Suprapubic skin (tissue), 4 donors: ENCODE measurements around the gene SMARCA4. TPM values are rescaled to one million over a fixed set of nuclear protein-coding genes. Genes with fewer than 3 reads are reported as not detected.

ENCODE experiments used
- DNase-seq, 2 donors: peaks; one replicate each; pipeline ENCODE4 v3.0.0-alpha.2; 2019; ENCODE audit warnings: low spot score in 2 of 2
- H3K27ac ChIP-seq: fragments of 200-600 bp; sonication (generic); one replicate; pipeline ENCODE4 v1.5.1; 2019
- H3K27me3 ChIP-seq: fragments of 200-600 bp; sonication (generic); one replicate; pipeline ENCODE4 v1.5.1; 2019
- H3K36me3 ChIP-seq: fragments of 200-600 bp; sonication (generic); one replicate; pipeline ENCODE4 v1.5.1; 2019
- H3K4me1 ChIP-seq: fragments of 200-600 bp; sonication (generic); one replicate; pipeline ENCODE4 v1.5.1; 2019
- H3K4me3 ChIP-seq: fragments of 200-600 bp; sonication (generic); one replicate; pipeline ENCODE4 v1.5.1; 2019; ENCODE audit warnings: mild to moderate bottlenecking
- H3K9me3 ChIP-seq: fragments of 200-600 bp; sonication (generic); one replicate; pipeline ENCODE4 v1.5.1; 2019
- EP300 ChIP-seq: sonication (generic); formaldehyde crosslinking; IDR thresholded peaks from one replicate; pipeline ENCODE4 v1.6.1; 2017; ENCODE audit warnings: antibody characterized with exemption
- POLR2A ChIP-seq, 2 donors: fragments of 450-650 bp; IDR thresholded peaks; one replicate each; pipeline ENCODE4 v1.6.1; 2017; ENCODE audit warnings: antibody characterized with exemption in 2 of 2, mild to moderate bottlenecking in 2 of 2, moderate library complexity in 2 of 2
- POLR2AphosphoS5 ChIP-seq, 3 donors: sonication (generic); formaldehyde crosslinking; IDR thresholded peaks; one replicate each; pipeline ENCODE4 v1.6.1; 2017; ENCODE audit warnings: antibody characterized with exemption in 3 of 3
- WGBS: methylation state at CpG from one replicate; pipeline ENCODE4 v1.1.5; 2018; 5-methylcytosine and 5-hydroxymethylcytosine counted together
- total RNA-seq, 4 donors: library from RNA; depleted of rRNA; stranded (reverse); fragments of >200 nt; gene quantifications; one replicate each; pipeline ENCODE4 v1.1.0, GENCODE V29; 2016
- TF ChIP-seq, protein P1 (sequence below), 2 donors: fragments of 200-600 bp in 1 of 2; fragments of 450-650 bp in 1 of 2; sonication (generic) in 1 of 2; IDR thresholded peaks; one replicate each; pipeline ENCODE4 v1.5.1; 2016 to 2019; ENCODE audit warnings: antibody characterized with exemption in 2 of 2, mild to moderate bottlenecking in 1 of 2, moderate library complexity in 1 of 2

The SMARCA4 gene
- total RNA-seq, 4 donors from 2014 or later, result 85.2 to 142 (median 101) TPM

DNA sequence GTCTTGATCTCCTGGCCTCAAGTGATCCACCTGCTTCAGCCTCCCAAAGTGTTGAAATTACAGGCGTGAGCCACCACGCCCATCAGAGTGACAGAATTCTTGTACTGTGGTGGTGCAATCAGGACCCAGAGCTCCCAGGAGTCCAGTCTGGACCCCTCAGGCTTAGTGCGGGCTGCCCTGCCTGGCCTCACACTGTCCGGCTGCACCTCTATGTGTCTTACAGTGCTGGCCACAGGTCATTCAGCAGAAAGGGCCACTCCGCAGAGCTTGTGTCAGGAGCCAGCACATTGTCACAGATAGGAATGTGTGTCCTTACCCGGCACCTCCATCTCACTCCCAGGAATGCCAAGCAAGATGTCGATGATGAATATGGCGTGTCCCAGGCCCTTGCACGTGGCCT is 49.2 kb downstream of the SMARCA4 start:
- H3K9me3 ChIP-seq, result no peaks in the 10 kb centered on the region
- no peaks in the 10 kb centered on the region for H3K27me3 ChIP-seq
- no peak for DNase-seq
- TF ChIP-seq EP300 (no peak), POLR2AphosphoS5 (IDR thresholded peaks at IDR 0.05) (no peak), POLR2A (IDR thresholded peaks at IDR 0.05) (no peak)
- TF ChIP-seq, protein P1, sequence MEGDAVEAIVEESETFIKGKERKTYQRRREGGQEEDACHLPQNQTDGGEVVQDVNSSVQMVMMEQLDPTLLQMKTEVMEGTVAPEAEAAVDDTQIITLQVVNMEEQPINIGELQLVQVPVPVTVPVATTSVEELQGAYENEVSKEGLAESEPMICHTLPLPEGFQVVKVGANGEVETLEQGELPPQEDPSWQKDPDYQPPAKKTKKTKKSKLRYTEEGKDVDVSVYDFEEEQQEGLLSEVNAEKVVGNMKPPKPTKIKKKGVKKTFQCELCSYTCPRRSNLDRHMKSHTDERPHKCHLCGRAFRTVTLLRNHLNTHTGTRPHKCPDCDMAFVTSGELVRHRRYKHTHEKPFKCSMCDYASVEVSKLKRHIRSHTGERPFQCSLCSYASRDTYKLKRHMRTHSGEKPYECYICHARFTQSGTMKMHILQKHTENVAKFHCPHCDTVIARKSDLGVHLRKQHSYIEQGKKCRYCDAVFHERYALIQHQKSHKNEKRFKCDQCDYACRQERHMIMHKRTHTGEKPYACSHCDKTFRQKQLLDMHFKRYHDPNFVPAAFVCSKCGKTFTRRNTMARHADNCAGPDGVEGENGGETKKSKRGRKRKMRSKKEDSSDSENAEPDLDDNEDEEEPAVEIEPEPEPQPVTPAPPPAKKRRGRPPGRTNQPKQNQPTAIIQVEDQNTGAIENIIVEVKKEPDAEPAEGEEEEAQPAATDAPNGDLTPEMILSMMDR (IDR thresholded peaks at IDR 0.05), result no peak
- H3K36me3 ChIP-seq, result peaks cover 93% of the 10 kb centered on the region
- H3K4me3 ChIP-seq, result no peak overlapping the region
- WGBS, result no CpG with 5 or more reads among the region's 9 CpGs
- H3K27ac ChIP-seq, result no peak overlapping the region
- H3K4me1 ChIP-seq, result no peaks in the 10 kb centered on the region

DNA sequence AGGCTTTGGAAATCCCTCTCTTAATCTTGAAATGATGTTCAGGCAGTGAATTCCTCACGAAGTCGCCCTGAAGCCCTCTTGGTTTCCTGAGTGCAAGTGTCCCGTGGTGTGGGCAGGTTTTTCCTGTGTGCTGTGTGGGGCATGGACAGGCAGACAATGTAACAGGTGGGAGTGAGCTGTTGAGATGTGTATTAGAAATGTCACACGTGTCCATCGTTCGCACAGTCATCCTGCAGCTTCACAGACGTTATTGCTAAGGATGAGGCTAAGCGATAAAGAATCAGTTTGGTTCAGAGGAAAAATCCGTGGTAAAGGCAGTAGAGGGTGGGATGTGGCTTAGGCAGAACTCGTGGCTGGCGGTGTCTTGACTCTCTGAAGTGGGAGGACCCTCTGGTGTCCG is 51.7 kb downstream of the SMARCA4 start:
- H3K9me3 ChIP-seq, result no peaks in the 10 kb centered on the region
- no peaks in the 10 kb centered on the region for H3K27me3 ChIP-seq
- DNase-seq, result no peak
- no peak overlapping the region for H3K4me3 ChIP-seq
- no peaks in the 10 kb centered on the region for H3K4me1 ChIP-seq
- no peak overlapping the region for H3K27ac ChIP-seq
- TF ChIP-seq POLR2A (IDR thresholded peaks at IDR 0.05) (no peak), POLR2AphosphoS5 (IDR thresholded peaks at IDR 0.05) (no peak), EP300 (no peak)
- TF ChIP-seq, protein P1 (IDR thresholded peaks at IDR 0.05), result no peak
- WGBS, result 87% methylated on average over 12 of the region's 12 CpGs
- H3K36me3 ChIP-seq, result peaks cover 98% of the 10 kb centered on the region

DNA sequence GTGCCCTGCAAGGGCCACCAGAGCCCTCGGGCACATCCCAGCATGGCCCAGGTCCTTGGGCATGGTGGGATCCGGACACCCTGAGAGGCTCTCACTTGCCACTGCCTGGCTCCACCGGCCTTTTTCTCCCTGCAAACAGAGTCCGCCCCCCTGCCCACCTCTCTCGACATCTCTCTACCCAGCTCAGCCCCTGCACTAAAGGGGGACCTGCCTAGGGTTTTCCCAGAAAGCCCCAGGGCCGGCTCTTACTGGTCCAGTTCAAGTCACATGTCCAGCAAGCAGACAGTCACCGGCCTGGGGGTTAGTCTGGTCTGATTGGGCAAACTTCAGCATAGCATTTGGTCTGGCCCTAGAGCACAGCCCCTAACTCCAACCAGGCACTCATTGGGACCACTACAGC is 52.9 kb downstream of the SMARCA4 start:
- TF ChIP-seq EP300 (no peak), POLR2A (IDR thresholded peaks at IDR 0.05) (no peak), POLR2AphosphoS5 (IDR thresholded peaks at IDR 0.05) (no peak)
- TF ChIP-seq, protein P1 (IDR thresholded peaks at IDR 0.05), result no peak
- H3K9me3 ChIP-seq, result no peaks in the 10 kb centered on the region
- DNase-seq, result no peak
- 97% methylated on average over 6 of the region's 7 CpGs for WGBS
- no peaks in the 10 kb centered on the region for H3K4me1 ChIP-seq
- no peak overlapping the region for H3K4me3 ChIP-seq
- no peak overlapping the region for H3K27ac ChIP-seq
- H3K36me3 ChIP-seq, result peaks cover 98% of the 10 kb centered on the region
- no peaks in the 10 kb centered on the region for H3K27me3 ChIP-seq

DNA sequence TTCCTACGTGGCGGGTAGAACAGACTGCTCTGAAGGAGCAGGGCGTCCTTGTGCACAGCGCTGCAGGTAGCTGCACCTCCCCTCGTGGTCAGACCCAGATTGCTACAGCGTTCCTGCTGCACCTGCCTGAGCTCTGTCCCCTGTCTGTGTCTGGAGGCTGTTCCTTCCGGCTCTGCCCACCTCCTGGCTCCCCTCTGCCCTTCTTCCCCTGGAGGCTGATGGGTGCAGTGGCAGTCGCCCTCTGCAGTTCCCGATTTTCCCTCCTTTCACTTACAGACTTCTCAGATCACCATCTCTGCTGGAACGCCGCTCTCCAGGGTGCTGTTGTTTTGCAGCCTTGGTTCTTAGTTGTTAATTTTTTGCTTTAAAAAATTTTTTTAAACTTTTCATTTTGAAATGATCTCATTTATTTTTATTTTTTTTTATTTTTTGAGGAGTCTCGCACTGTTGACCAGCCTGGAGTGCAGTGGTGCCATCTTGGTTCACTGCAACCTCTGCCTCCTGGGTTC is 53.6 kb downstream of the SMARCA4 start:
- no peaks in the 10 kb centered on the region for H3K4me1 ChIP-seq
- H3K27me3 ChIP-seq, result no peaks in the 10 kb centered on the region
- no peak for DNase-seq
- H3K4me3 ChIP-seq, result no peak overlapping the region
- WGBS, result 91% methylated on average over 9 of the region's 12 CpGs
- no peak for TF ChIP-seq POLR2AphosphoS5 (IDR thresholded peaks at IDR 0.05)
- TF ChIP-seq POLR2A (IDR thresholded peaks at IDR 0.05), result no peak
- no peak for TF ChIP-seq EP300
- TF ChIP-seq, protein P1 (IDR thresholded peaks at IDR 0.05), result no peak
- H3K36me3 ChIP-seq, result peaks cover 100% of the 10 kb centered on the region
- no peak overlapping the region for H3K27ac ChIP-seq
- no peaks in the 10 kb centered on the region for H3K9me3 ChIP-seq

DNA sequence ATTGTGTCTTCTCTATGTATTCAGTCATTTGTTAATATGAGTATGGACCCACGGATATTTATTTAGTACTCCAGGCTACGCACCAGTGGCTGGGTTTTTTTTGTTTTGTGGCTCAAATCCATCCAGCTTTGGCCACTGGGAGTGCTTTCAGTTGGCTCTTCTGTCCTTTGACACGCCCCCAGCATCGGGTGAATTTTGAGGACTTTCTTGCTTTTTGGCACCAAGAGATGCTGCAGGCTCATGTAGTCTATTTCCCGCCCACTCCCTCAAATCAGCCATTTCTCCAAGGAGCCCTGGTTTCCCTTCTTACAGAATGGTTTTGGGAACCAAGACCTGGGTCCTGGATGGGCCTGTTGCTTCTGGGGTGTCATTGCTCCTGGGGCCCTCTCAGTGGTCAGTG is 55.8 kb downstream of the SMARCA4 start:
- DNase-seq, result no peak
- H3K36me3 ChIP-seq, result peaks cover 100% of the 10 kb centered on the region
- TF ChIP-seq, protein P1 (IDR thresholded peaks at IDR 0.05), result no peak
- no peak for TF ChIP-seq EP300
- no peaks in the 10 kb centered on the region for H3K4me1 ChIP-seq
- H3K9me3 ChIP-seq, result no peaks in the 10 kb centered on the region
- no peak overlapping the region for H3K27ac ChIP-seq
- no peak overlapping the region for H3K4me3 ChIP-seq
- H3K27me3 ChIP-seq, result no peaks in the 10 kb centered on the region
- WGBS, result 72% methylated on average over 5 of the region's 5 CpGs
